Testis (tissue), 2 donors: ENCODE measurements around the gene CD164.

Source experiments
- CTCF ChIP-seq, 3 experiments: fragments of 450-650 bp in 2 of 3; fragments of 200-600 bp in 1 of 3; sonication (generic) in 1 of 3; IDR thresholded peaks; one replicate each; pipeline ENCODE4 v1.5.1; 2016 to 2019; ENCODE audit warnings: antibody characterized with exemption in 3 of 3, mild to moderate bottlenecking in 2 of 3, moderate library complexity in 1 of 3
- POLR2A ChIP-seq: fragments of 450-650 bp; IDR thresholded peaks from one replicate; pipeline ENCODE4 v1.6.1; 2017; ENCODE audit warnings: antibody characterized with exemption, mild to moderate bottlenecking, moderate library complexity

DNA sequence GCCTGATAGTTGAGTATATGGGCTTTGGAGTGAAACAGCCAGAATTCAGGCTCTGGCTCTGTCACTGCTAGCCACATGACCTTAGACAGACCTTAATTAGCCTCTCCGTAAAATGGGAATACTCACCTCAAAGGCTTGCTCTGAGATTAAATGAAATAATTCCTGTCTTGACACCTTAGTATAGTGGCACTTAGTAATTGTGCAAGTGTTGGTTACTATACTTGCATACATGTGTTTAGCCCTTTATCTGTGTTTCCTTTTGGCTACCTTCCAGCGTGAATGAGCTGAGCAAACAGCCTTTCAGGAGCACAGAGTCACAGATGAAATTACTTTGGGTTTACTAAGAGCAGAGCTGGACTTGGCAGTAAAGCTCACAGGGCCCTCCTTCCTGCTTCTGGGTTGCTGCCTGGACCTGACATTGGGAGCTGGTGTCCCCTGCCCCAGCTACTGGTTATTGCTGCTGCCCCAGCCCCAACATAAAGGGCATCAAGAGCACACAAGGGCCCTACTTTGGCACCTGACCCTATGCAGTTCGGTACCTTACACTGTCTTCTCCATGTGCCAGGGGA, 32.8 kb downstream of the CD164 start:
- TF ChIP-seq CTCF (IDR thresholded peaks at IDR 0.05) (no peak), POLR2A (no peak)
